Panc1 (cell line): ENCODE data around the gene SKAP1. TPM values are rescaled to one million over a fixed set of nuclear protein-coding genes. Genes with fewer than 3 reads are reported as not detected.

ENCODE experiments used
- ATAC-seq: fragments of 200-7000 bp; cut with Tn5 transposase; 2 replicates; pipeline ENCODE4 v1.9.1; 2020; ENCODE audit warnings: mild to moderate bottlenecking, moderate library complexity
- BruUV-seq: library from RNA; stranded (reverse); fragments of 400-500 nt; replicated peaks from 2 replicates; lab custom pipeline; 2021; lab: Mats Ljungman, UMichigan
- CTCF ChIA-PET: fragments of 300-600 bp; sonication (Branson Sonifier 250); formaldehyde crosslinking; loops from one replicate; lab custom pipeline; 2022; ENCODE audit warnings: antibody characterized with exemption; lab: Charles Lee
- POLR2A ChIA-PET: fragments of 300-600 bp; sonication (Branson Sonifier 250); formaldehyde crosslinking; loops from one replicate; lab custom pipeline; 2022; ENCODE audit warnings: antibody characterized with exemption; lab: Charles Lee
- DNase-seq: peaks from one replicate; pipeline ENCODE4 v3.0.0-alpha.2; 2010; ENCODE audit warnings: low read depth, low spot score
- H3K27ac ChIP-seq: 2 replicates; pipeline ENCODE4 v1.5.1; 2011; ENCODE audit warnings: mild to moderate bottlenecking, low read length, inconsistent platforms
- H3K27me3 ChIP-seq: fragments of 200-500 bp; sonication (Bioruptor generic); 2 replicates; pipeline ENCODE4 v1.6.0; 2014; ENCODE audit warnings: low read length, inconsistent platforms; ENCODE audit not compliant: control insufficient read depth, insufficient read depth
- H3K36me3 ChIP-seq: fragments of 200-500 bp; sonication (Bioruptor generic); 2 replicates; pipeline ENCODE4 v1.5.1; 2014; ENCODE audit warnings: inconsistent platforms, mild to moderate bottlenecking, low read length, moderate library complexity; ENCODE audit not compliant: control insufficient read depth, insufficient read depth
- H3K4me1 ChIP-seq: 2 replicates; pipeline ENCODE4 v1.5.1; 2011; ENCODE audit warnings: inconsistent platforms, mild to moderate bottlenecking, low read length, moderate library complexity; ENCODE audit not compliant: control insufficient read depth, insufficient read depth
- H3K4me3 ChIP-seq, 2 experiments: 2 replicates each; pipeline ENCODE4 v1.5.1; 2011 to 2012; ENCODE audit warnings: low read depth in 2 of 2, low read length in 2 of 2, mild to moderate bottlenecking in 2 of 2, inconsistent platforms in 1 of 2, moderate library complexity in 1 of 2
- H3K9me3 ChIP-seq: fragments of 200-500 bp; sonication (Bioruptor generic); 2 replicates; pipeline ENCODE4 v1.5.1; 2014; ENCODE audit warnings: low read depth, mild to moderate bottlenecking, inconsistent platforms, low read length, moderate library complexity; ENCODE audit not compliant: control insufficient read depth, insufficient read depth
- CTCF ChIP-seq: fragments of 450-650 bp; IDR thresholded peaks from 2 replicates; pipeline ENCODE4 v1.5.1; 2017; ENCODE audit warnings: mild to moderate bottlenecking
- POLR2AphosphoS5 ChIP-seq: IDR thresholded peaks from 2 replicates; pipeline ENCODE4 v1.6.1; 2012; ENCODE audit warnings: mild to moderate bottlenecking, low read depth, low read length, moderate library complexity
- REST ChIP-seq, 2 experiments: IDR thresholded peaks; 2 replicates each; pipeline ENCODE4 v1.6.1; 2011 to 2012; ENCODE audit warnings: low read depth in 2 of 2, control low read depth in 1 of 2, low read length in 1 of 2, mild to moderate bottlenecking in 1 of 2, moderate library complexity in 1 of 2; ENCODE audit not compliant: insufficient read depth in 1 of 2
- SIN3A ChIP-seq: IDR thresholded peaks from 2 replicates; pipeline ENCODE4 v1.6.1; 2012; ENCODE audit warnings: low read depth, mild to moderate bottlenecking, low read length, moderate library complexity, borderline replicate concordance; ENCODE audit not compliant: insufficient read depth
- TCF7L2 ChIP-seq: IDR thresholded peaks from 2 replicates; pipeline ENCODE4 v1.6.1; 2011; ENCODE audit warnings: mild to moderate bottlenecking, low read depth, low read length, inconsistent platforms
- in situ Hi-C: cut with HindIII; loops from 2 replicates; pipeline ENCODE4 v1.10.0; 2016; ENCODE audit warnings: low sequenced_read_pairs, low pct_unique_long_range_greater_than_20kb
- intact Hi-C: fragments of 100-400 bp; cut with micrococcal nuclease; formaldehyde crosslinking; loops from one replicate; pipeline ENCODE4 v1.10.0; 2022; ENCODE audit not compliant: unreplicated experiment
- total RNA-seq: library from RNA; stranded (reverse); gene quantifications from one replicate; pipeline ENCODE4 v1.2.1, GENCODE V29; 2021; ENCODE audit not compliant: unreplicated experiment

Gene SKAP1
- total RNA-seq, 1 experiment from 2014 or later = 0.90 TPM

DNA sequence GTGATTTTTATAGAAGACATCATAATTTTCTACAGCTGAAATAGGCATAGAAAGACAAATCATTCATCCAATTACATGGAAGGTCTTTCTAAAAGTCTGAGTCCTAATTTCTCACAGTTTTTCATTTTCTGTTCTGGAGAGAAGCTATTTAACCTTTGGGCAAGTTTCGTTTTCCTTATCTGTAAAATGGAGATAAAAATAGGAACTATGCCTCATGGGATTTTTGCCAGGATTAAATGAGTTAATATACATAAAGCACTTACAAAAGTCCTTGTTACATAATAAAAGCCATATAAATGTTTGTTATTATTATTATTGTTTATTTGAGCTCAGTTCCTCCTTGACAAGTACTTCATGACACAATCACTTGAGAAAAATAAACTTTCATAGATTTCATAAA is 121.4 kb downstream of the SKAP1 start:
- intact Hi-C loops (no loop called here), in situ Hi-C loops (no loop called here)
- no peaks in the 10 kb centered on the region for H3K36me3 ChIP-seq
- ChIA-PET POLR2A (interaction anchor here (0.7 kb wide), 1 partner anchor 195 kb away, joined by 3 read pairs; no protein-coding TSS in a partner anchor), CTCF (interaction anchor here (0.5 to 1.0 kb wide), 5 partner anchors 49 to 320 kb away, joined by 3 to 10 read pairs (median 4); partner anchors contain the start of gene HOXB5)
- H3K27me3 ChIP-seq = no peaks in the 10 kb centered on the region; the same call in 1 of the 2 replicates
- no peak overlapping the region for H3K4me3 ChIP-seq
- no peak for DNase-seq
- no peak overlapping the region for H3K27ac ChIP-seq
- no TSS peak for BruUV-seq
- no peaks in the 10 kb centered on the region for H3K4me1 ChIP-seq
- TF ChIP-seq CTCF (no peak), POLR2AphosphoS5 (no peak), SIN3A (no peak), REST (IDR thresholded peaks at IDR 0.05; ENCODE audit: insufficient read depth in 1 of 2, low read depth in 2 of 2, low read length in 1 of 2) (no peak), TCF7L2 (no peak)
- no peaks in the 10 kb centered on the region for H3K9me3 ChIP-seq
- no peak for ATAC-seq

DNA sequence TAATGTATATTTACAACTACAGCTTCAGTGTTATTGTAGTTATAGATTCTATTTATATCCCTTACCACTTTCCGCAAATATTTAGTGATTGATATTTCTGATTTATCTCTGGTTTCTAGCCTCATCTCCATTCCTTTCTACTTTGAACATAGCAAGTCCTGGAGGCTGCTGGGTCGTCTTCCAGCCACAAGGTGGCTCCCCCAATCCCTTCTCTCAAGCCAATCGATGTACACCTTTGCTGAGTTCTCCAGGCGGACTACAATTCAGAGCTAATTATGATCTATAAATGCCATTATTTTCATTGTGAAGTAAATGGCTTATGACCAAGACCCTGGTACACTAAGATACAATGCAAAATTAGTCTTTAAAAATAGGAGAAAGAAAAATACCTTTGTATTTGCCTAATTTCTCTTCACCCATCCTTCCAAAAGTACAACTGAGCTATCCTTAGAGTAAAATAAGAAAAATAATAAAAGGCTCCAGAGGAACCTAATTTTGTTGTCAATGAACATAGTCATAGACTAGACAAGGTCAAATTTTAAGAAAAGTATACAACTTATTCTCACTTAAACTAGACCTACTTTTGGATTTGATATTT is 122.1 kb downstream of the SKAP1 start:
- no peaks in the 10 kb centered on the region; the same call in 1 of the 2 replicates for H3K27me3 ChIP-seq
- intact Hi-C loops (no loop called here), in situ Hi-C loops (no loop called here)
- H3K36me3 ChIP-seq = no peaks in the 10 kb centered on the region
- ChIA-PET POLR2A (interaction anchor here (0.6 kb wide), 1 partner anchor 260 kb away, joined by 5 read pairs; the partner anchor contains the start of gene NFE2L1), CTCF (interaction anchor here (0.5 to 1.0 kb wide), 8 partner anchors 48 to 421 kb away, joined by 3 to 10 read pairs (median 4); partner anchors contain the start of genes HOXB13 and HOXB5)
- TF ChIP-seq REST (IDR thresholded peaks at IDR 0.05; ENCODE audit: insufficient read depth in 1 of 2, low read depth in 2 of 2, low read length in 1 of 2) (no peak), CTCF (peak; percentile 96)
- ATAC-seq (peak; percentile 98), DNase-seq (peak; percentile 36)
- H3K4me3 ChIP-seq = no peak overlapping the region
- H3K9me3 ChIP-seq = no peaks in the 10 kb centered on the region
- H3K27ac ChIP-seq = no peak overlapping the region
- no peaks in the 10 kb centered on the region for H3K4me1 ChIP-seq
- no TSS peak for BruUV-seq
